Aorta (tissue), 5 donors: ENCODE measurements around the gene TTC3. TPM values are rescaled to one million over a fixed set of nuclear protein-coding genes. Genes with fewer than 3 reads are reported as not detected.
A peak's percentile ranks its signal among the peaks of the same experiment; 100 is the strongest.

ENCODE experiments used
- ATAC-seq: fragments of 200-7000 bp; cut with Tn5 transposase; one replicate; pipeline ENCODE4 v1.9.1; 2022; ENCODE audit warnings: moderate library complexity; ENCODE audit not compliant: low FRiP score
- DNase-seq, 2 donors: peaks; one replicate each; pipeline ENCODE4 v3.0.0-alpha.2; 2020
- H3K27ac ChIP-seq, 2 donors: one replicate each; pipeline ENCODE4 v1.5.1; 2013; ENCODE audit warnings: low read length in 2 of 2, mild to moderate bottlenecking in 2 of 2, moderate library complexity in 2 of 2, control low read depth in 1 of 2, inconsistent platforms in 1 of 2, low read depth in 1 of 2
- H3K27me3 ChIP-seq, 2 donors: one replicate each; pipeline ENCODE4 v1.6.1; 2013; ENCODE audit warnings: control low read depth in 1 of 2, low read length in 1 of 2, mild to moderate bottlenecking in 1 of 2, moderate library complexity in 1 of 2; ENCODE audit not compliant: insufficient read depth in 2 of 2, control insufficient read depth in 1 of 2
- H3K36me3 ChIP-seq, 2 donors: one replicate each; pipeline ENCODE4 v1.6.1; 2013; ENCODE audit warnings: control low read depth in 1 of 2, low read length in 1 of 2, mild to moderate bottlenecking in 1 of 2; ENCODE audit not compliant: insufficient read depth in 2 of 2, control insufficient read depth in 1 of 2
- H3K4me1 ChIP-seq, 2 donors: one replicate each; pipeline ENCODE4 v1.6.1; 2013; ENCODE audit warnings: low read length in 2 of 2, control low read depth in 1 of 2, mild to moderate bottlenecking in 1 of 2, moderate library complexity in 1 of 2; ENCODE audit not compliant: insufficient read depth in 2 of 2, control insufficient read depth in 1 of 2
- H3K4me3 ChIP-seq, 2 donors: one replicate each; pipeline ENCODE4 v1.5.1; 2013; ENCODE audit warnings: low read length in 2 of 2, control low read depth in 1 of 2, mild to moderate bottlenecking in 1 of 2
- H3K9me3 ChIP-seq: one replicate; pipeline ENCODE4 v1.6.1; 2013; ENCODE audit warnings: mild to moderate bottlenecking, low read length; ENCODE audit not compliant: control insufficient read depth
- WGBS, 2 donors: extraction: QIAGEN DNeasy Blood & Tissue Kit; methylation state at CpG; one replicate each; pipeline ENCODE4 v1.1.7; 2013; 5-methylcytosine and 5-hydroxymethylcytosine counted together
- intact Hi-C, 2 donors: fragments of 100-400 bp; cut with DNase I; formaldehyde crosslinking; loops; one replicate each; pipeline versions ENCODE4 v1.14.2 to v1.15.0; 2022
- polyA plus RNA-seq, 2 donors: library from polyadenylated mRNA; stranded (reverse); fragments of 200-250 nt; gene quantifications; one replicate each; pipeline ENCODE4 v1.2.3, GENCODE V29; 2013
- total RNA-seq, 2 donors: library from RNA; stranded (reverse); fragmentation: NEBNext Ultra II Directional; extraction: Animal tissue kit (Norgen Biotek cat#: 25700); gene quantifications; one replicate each; pipeline ENCODE4 v1.2.1, GENCODE V29; 2021
- donor health status: healthy with polysubstance abuse.
- donor health status: Bipolar disorder and iron deficiency.
- donor health status: DM: no; HTN: no; CAD: no.
- donor health status: DM: no; HTN: no; CAD: no.
- donor health status: DM: yes; HTN: yes; CAD: no.

Gene TTC3
- total and polyA plus RNA-seq, 4 donors: 30.1 to 118 (median 72.9) TPM

- Histone ChIP-seq H3K4me1 (no peaks in the 10 kb centered on the region), H3K27ac (no peak overlapping the region), H3K4me3 (no peak overlapping the region), H3K27me3 (no peaks in the 10 kb centered on the region), H3K9me3 (no peaks in the 10 kb centered on the region), H3K36me3 (no peaks in the 10 kb centered on the region)
- WGBS, 2 donors: 97% methylated on average over 9 of the region's 9 CpGs
- DNase-seq (no peak), ATAC-seq (no peak)
- intact Hi-C loops: no loop called here
Measured at GRCh38 chr21:37065561-37066177, 7.4 kb upstream of the TTC3 start.

DNA sequence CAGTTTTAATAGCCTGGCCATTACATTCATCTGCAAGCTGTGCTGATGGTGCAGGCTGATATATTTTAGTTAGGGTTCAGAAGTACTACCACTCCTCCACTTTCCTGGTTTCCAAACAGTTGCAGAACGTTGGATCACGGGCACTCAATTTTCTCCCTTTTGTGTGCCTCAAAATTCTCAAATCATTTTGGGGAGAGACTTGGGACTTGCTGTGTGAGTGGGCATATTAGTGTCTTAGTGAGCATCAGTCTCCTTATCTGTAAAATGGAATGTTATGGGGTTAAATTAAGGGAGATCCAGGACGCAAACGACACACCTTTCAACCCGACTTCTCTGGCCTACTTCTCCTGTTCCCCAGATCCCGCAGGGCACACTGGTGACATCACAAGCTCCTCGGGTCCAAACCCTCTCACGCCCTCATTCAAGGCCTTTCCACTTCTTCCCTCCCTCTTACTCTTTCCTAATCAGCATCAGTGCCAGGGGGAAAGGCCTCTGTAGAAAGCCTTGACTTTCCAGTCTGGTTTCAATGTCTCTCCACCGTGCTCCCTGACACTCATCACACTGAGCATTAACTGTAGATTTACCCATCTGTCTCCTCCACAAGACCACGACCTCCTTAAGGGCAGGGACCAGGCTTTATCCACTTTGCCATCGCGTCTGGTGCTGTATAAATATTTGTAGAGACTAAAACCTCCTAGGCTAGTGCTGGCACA, 1.3 kb upstream of the TTC3 start:
- intact Hi-C loops: loop anchor here (5.0 to 10.0 kb wide), 3 partner anchors 87 to 296 kb away; partner anchors contain the start of gene DYRK1A (in 1 of the 2)
- 5 to 8% methylated on average over 12 of the region's 12 CpGs for WGBS, 2 donors
- Histone ChIP-seq H3K4me3 (peak overlapping the region; percentile 33 to 78), H3K4me1 (no peaks in the 10 kb centered on the region), H3K27me3 (no peaks in the 10 kb centered on the region), H3K9me3 (no peaks in the 10 kb centered on the region), H3K27ac (peak overlapping the region; percentile 97 to 98), H3K36me3 (peaks cover 0 to 2% of the 10 kb centered on the region in 2 donors)
- DNase-seq: peak; percentile 73 to 82
- no peak for ATAC-seq

DNA sequence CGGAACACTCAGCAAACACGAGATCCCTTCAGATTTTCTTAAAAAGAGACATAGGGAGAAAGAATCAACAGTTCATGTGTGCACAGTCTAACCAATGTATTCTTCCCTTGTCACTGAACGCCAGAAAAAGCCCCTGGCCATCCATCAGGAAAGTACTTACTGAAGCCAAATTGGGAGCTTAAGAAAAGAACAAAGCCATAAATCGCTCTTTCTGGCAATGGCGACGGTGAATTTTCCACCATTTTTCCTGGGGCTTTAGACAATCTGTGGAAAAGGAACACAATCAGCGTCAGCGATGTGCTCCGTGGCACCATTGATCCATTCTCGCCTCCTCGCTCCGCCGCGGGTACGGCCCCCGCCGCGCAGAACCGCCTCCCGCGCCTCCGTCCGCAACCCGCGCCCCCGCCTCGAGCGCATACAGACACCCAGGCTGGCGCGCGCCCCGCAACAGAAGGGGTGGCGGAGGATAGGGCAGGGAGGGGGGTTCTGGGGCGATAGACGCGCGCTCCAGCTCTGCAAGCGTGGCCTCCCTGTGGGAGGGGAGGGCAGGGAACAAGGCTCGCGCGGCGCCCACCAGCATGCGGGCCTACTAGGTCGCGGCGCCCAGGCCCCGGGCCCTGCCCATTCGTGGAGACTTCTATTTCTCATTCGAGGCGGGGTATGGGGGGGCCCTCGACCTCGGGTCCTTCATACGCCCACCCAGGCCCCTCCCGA, 623 bp upstream of the TTC3 start:
- intact Hi-C loops: loop anchor here (5.0 to 10.0 kb wide), 3 partner anchors 88 to 295 kb away; partner anchors contain the start of gene DYRK1A (in 1 of the 2)

DNA sequence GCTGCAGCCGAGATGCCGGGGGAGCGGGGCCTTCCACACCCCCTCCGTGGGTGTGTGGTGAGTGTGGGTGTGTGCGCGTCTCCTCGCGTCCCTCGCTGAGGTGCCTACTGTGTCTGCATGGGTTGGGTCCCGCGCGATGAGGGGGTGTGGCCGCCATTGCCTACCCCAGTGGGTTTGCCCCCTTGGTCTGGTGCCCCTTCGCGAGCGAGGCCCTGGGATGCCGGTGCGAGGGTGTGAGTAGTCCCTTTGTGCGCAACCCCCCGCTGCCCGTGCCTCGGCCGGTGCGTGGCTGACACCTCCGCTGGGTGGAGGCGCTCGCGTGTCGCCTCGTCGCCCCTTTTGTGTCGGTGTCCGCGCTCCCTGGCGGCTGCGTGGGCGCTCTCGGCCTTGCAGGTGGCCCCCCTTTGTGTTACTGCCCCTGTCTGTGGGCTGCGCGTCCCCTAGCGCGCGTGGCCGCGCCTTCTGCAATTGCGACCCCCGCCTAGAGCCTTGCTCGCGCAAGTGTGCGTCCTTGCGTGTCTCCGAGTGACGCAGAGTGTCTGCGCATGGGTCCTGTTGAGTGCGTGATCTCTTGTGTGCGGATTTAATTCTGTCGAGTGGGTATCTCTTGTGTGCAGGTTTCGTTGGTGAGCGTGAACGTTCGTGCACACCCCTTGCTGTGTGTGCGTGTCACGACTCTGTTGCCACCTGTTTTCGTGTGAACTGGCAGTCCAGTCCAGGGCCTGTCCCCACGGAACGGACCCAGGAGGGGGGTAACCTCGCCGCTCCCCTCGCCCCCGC, 553 bp downstream of the TTC3 start:
- intact Hi-C loops: loop anchor here (5.0 to 10.0 kb wide), 3 partner anchors 89 to 294 kb away; partner anchors contain the start of gene DYRK1A (in 1 of the 2)
- H3K27ac ChIP-seq: peak overlapping the region in 1 of 2 donors; percentile 82
- WGBS, 2 donors: 0 to 1% methylated on average over 65 to 70 of the region's 70 CpGs

More for the DNA sequence above, 623 bp upstream of the TTC3 start:
- peak; percentile 90 for ATAC-seq
- peak in 1 of 2 donors; percentile 93 for DNase-seq
- 1% methylated on average over 46 to 54 of the region's 54 CpGs for WGBS, 2 donors
- Histone ChIP-seq H3K9me3 (no peaks in the 10 kb centered on the region), H3K27me3 (no peaks in the 10 kb centered on the region), H3K4me3 (peak overlapping the region; percentile 49 to 78), H3K27ac (peak overlapping the region; percentile 97 to 98), H3K4me1 (no peaks in the 10 kb centered on the region), H3K36me3 (peaks cover 0 to 2% of the 10 kb centered on the region in 2 donors)

GRCh38 chr21:37074197-37074510, 1.1 kb downstream of the TTC3 start:
- no peak for DNase-seq
- no peaks in the 10 kb centered on the region for H3K4me1 ChIP-seq
- intact Hi-C loops: loop anchor here (5.0 to 10.0 kb wide), 3 partner anchors 89 to 293 kb away; partner anchors contain the start of gene DYRK1A (in 1 of the 2)
- H3K27ac ChIP-seq: no peak overlapping the region
- peak; percentile 2 for ATAC-seq
- H3K36me3 ChIP-seq: peaks cover 0 to 2% of the 10 kb centered on the region in 2 donors
- H3K4me3 ChIP-seq: peak overlapping the region; percentile 55 to 74
- no peaks in the 10 kb centered on the region for H3K27me3 ChIP-seq
- H3K9me3 ChIP-seq: no peaks in the 10 kb centered on the region
- WGBS, 2 donors: 1 to 2% methylated on average over 13 of the region's 13 CpGs

More for the DNA sequence above, 553 bp downstream of the TTC3 start:
- Histone ChIP-seq H3K9me3 (no peaks in the 10 kb centered on the region), H3K36me3 (peaks cover 0 to 2% of the 10 kb centered on the region in 2 donors), H3K4me1 (no peaks in the 10 kb centered on the region), H3K4me3 (peak overlapping the region; percentile 55 to 74), H3K27me3 (no peaks in the 10 kb centered on the region)
- peak; percentile 49 for ATAC-seq
- DNase-seq: peak; percentile 79 to 88

DNA sequence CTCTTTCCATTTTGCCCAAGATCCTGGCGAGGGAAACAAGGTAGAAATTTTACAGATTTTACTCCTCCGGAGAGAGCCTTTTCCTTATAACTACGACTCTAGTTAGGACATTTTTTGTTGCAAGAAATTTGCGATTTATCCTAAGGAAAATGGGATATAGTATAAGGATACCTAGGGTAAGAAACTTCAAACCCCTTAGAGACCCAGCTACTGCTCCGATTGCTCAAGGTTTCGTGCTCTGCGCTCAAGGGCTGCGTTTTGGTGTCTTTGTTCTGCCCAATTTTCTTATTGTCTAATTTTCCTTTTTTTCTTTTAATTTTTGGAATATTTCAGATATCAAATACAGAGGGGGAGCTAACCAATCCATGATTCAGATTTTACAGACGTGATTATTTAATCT, 1.5 kb downstream of the TTC3 start:
- DNase-seq (no peak), ATAC-seq (no peak)
- peak overlapping the region; percentile 55 to 74 for H3K4me3 ChIP-seq
- no peaks in the 10 kb centered on the region for H3K4me1 ChIP-seq
- no peak overlapping the region for H3K27ac ChIP-seq
- no peaks in the 10 kb centered on the region for H3K27me3 ChIP-seq
- no peaks in the 10 kb centered on the region for H3K9me3 ChIP-seq
- WGBS, 2 donors: 12 to 17% methylated on average over 9 of the region's 9 CpGs
- intact Hi-C loops: loop anchor here (5.0 to 10.0 kb wide), 3 partner anchors 90 to 293 kb away; partner anchors contain the start of gene DYRK1A (in 1 of the 2)
- H3K36me3 ChIP-seq: peaks cover 0 to 2% of the 10 kb centered on the region in 2 donors

DNA sequence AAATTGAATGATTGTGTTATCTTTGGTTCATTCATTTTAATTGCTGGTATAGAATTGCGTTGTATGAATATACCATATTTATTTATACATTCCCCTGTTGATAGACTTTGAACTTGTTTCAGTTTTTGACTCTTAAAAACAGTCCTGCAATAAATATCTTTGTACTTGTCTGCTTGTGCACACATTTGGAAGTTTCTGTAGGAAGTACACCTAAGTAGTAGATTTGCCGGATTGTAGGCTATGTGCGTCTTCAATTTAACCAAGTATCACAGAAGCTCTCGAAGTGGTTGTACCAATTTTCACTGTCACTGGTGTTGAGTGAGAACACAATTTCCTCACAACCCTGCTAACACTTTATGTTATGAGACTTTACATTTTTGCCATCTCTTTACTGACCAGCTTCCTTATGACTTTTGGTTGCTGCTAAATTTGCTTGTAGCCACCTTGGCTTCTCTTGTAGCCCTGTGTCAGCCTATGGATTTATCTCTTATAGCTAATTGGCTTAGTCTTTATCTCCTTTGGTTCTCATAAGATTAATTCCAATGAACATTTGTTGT, 2.2 kb downstream of the TTC3 start:
- no peak overlapping the region for H3K4me3 ChIP-seq
- H3K4me1 ChIP-seq: no peaks in the 10 kb centered on the region
- H3K9me3 ChIP-seq: no peaks in the 10 kb centered on the region
- no peak for ATAC-seq
- 93 to 94% methylated on average over 4 of the region's 4 CpGs for WGBS, 2 donors
- intact Hi-C loops: loop anchor here (10.0 kb wide), 2 partner anchors 90 to 100 kb away; no protein-coding TSS in a partner anchor
- DNase-seq: no peak
- no peak overlapping the region for H3K27ac ChIP-seq
- no peaks in the 10 kb centered on the region for H3K27me3 ChIP-seq
- peaks cover 0 to 2% of the 10 kb centered on the region in 2 donors for H3K36me3 ChIP-seq
